HG03025 (cell line): ENCODE data around the gene SMARCA5.
"Not testable (repeated sequence)": the region's sequence is repeated elsewhere in the genome, so short reads cannot be mapped to it uniquely, and the experiment has no call there.

Experiments used
- ATAC-seq: cut with Tn5 transposase; IDR thresholded peaks from one replicate; pipeline ENCODE4 v1.9.1; 2021; ENCODE audit warnings: mild to moderate bottlenecking, moderate library complexity; ENCODE audit not compliant: unreplicated experiment, low FRiP score

Gene SMARCA5

GRCh38 chr4:143513314-143514168 is at the start of gene SMARCA5:
Gene SMARCA5 (plus strand): TSS chr4:143513702. CDS start chr4:143513925, 223 bp downstream.
- peak; percentile 89 for ATAC-seq

- ATAC-seq: peak; percentile 82
Observed at GRCh38 chr4:143473334-143474126, 40.0 kb upstream of the SMARCA5 start.

GRCh38 chr4:143477487-143477886 is 36.0 kb upstream of the SMARCA5 start:
- no peak for ATAC-seq

- ATAC-seq: no peak
Observed at GRCh38 chr4:143481361-143481760, 32.1 kb upstream of the SMARCA5 start.

- ATAC-seq: no peak
Observed at GRCh38 chr4:143482840-143483239, 30.7 kb upstream of the SMARCA5 start.

GRCh38 chr4:143486314-143486713 is 27.2 kb upstream of the SMARCA5 start:
- ATAC-seq: no peak

- no peak for ATAC-seq
Observed at GRCh38 chr4:143488687-143489086, 24.8 kb upstream of the SMARCA5 start.

- ATAC-seq: no peak
Observed at GRCh38 chr4:143489106-143489505, 24.4 kb upstream of the SMARCA5 start.

- no peak for ATAC-seq
Observed at GRCh38 chr4:143498021-143498420, 15.5 kb upstream of the SMARCA5 start.

GRCh38 chr4:143502231-143502630 is 11.3 kb upstream of the SMARCA5 start:
- no peak for ATAC-seq

GRCh38 chr4:143506031-143506430 is 7.5 kb upstream of the SMARCA5 start:
- ATAC-seq: no peak

- no peak for ATAC-seq
Observed at GRCh38 chr4:143511906-143512305, 1.6 kb upstream of the SMARCA5 start.

GRCh38 chr4:143512978-143513313 is 556 bp upstream of the SMARCA5 start:
- peak; percentile 35 for ATAC-seq

- ATAC-seq: no peak
Observed at GRCh38 chr4:143514169-143514495, 630 bp downstream of the SMARCA5 start.

- ATAC-seq: no peak
Observed at GRCh38 chr4:143514497-143514896, 995 bp downstream of the SMARCA5 start.

- ATAC-seq: no peak
Observed at GRCh38 chr4:143514901-143515300, 1.4 kb downstream of the SMARCA5 start.

- ATAC-seq: no peak
Observed at GRCh38 chr4:143515905-143516304, 2.4 kb downstream of the SMARCA5 start.

- ATAC-seq: no peak
Observed at GRCh38 chr4:143517764-143518163, 4.3 kb downstream of the SMARCA5 start.

- ATAC-seq: no peak
Observed at GRCh38 chr4:143524211-143524610, 10.7 kb downstream of the SMARCA5 start.

GRCh38 chr4:143528046-143528445 is 14.5 kb downstream of the SMARCA5 start:
- ATAC-seq: not testable (repeated sequence)

- ATAC-seq: no peak
Observed at GRCh38 chr4:143531380-143531779, 17.9 kb downstream of the SMARCA5 start.
